Smooth muscle cell (in vitro differentiated cells): ENCODE data around the gene USH2A. TPM values are rescaled to one million over a fixed set of nuclear protein-coding genes. Genes with fewer than 3 reads are reported as not detected.

ENCODE experiments used
- DNase-seq: peaks from one replicate; lab custom pipeline; 2025; ENCODE audit not compliant: unreplicated experiment; lab: John Stamatoyannopoulos, UW
- H2AFZ ChIP-seq: fragments of 200-600 bp; sonication (generic); 2 replicates; pipeline ENCODE4 v1.6.0; 2016; ENCODE audit warnings: antibody characterized with exemption, low read depth, mild to moderate bottlenecking
- H3F3A ChIP-seq: fragments of 200-600 bp; sonication (generic); 2 replicates; pipeline ENCODE4 v1.6.0; 2017; ENCODE audit warnings: antibody characterized with exemption, low read depth
- H3K27ac ChIP-seq: fragments of 200-600 bp; sonication (generic); 2 replicates; pipeline ENCODE4 v1.5.1; 2016; ENCODE audit warnings: low read depth, mild to moderate bottlenecking
- H3K27me3 ChIP-seq: fragments of 200-600 bp; sonication (generic); 2 replicates; pipeline ENCODE4 v1.6.1; 2016; ENCODE audit warnings: low read depth, mild to moderate bottlenecking
- H3K36me3 ChIP-seq: fragments of 200-600 bp; sonication (generic); 2 replicates; pipeline ENCODE4 v1.5.1; 2016; ENCODE audit warnings: low read depth
- H3K4me1 ChIP-seq: fragments of 200-600 bp; sonication (generic); 2 replicates; pipeline ENCODE4 v1.5.1; 2016; ENCODE audit warnings: low read depth
- H3K4me2 ChIP-seq: fragments of 200-600 bp; sonication (generic); 2 replicates; pipeline ENCODE4 v1.6.0; 2016; ENCODE audit warnings: mild to moderate bottlenecking
- H3K4me3 ChIP-seq: fragments of 200-600 bp; sonication (generic); 2 replicates; pipeline ENCODE4 v1.5.1; 2016; ENCODE audit warnings: mild to moderate bottlenecking
- H3K79me2 ChIP-seq: fragments of 200-600 bp; sonication (generic); 2 replicates; pipeline ENCODE4 v1.6.0; 2016; ENCODE audit warnings: low read depth, mild to moderate bottlenecking
- H3K9ac ChIP-seq: fragments of 200-600 bp; sonication (generic); 2 replicates; pipeline ENCODE4 v1.6.0; 2016; ENCODE audit warnings: low read depth
- H3K9me3 ChIP-seq: fragments of 200-600 bp; sonication (generic); replicated peaks from 2 replicates; pipeline ENCODE4 v1.5.1; 2016; ENCODE audit warnings: low read depth
- H4K20me1 ChIP-seq: fragments of 200-600 bp; sonication (generic); 2 replicates; pipeline ENCODE4 v1.6.0; 2016; ENCODE audit warnings: low read depth
- WGBS: methylation state at CpG from one replicate; pipeline ENCODE4 v1.1.7; 2016; ENCODE audit warnings: low lambda C conversion rate; 5-methylcytosine and 5-hydroxymethylcytosine counted together
- polyA plus RNA-seq: library from polyadenylated mRNA; unstranded; fragments of >200 nt; fragmentation: Nextera tagmentation; extraction: Ambion mirVana; gene quantifications from 2 replicates; pipeline ENCODE4 v1.2.1, GENCODE V29; 2016
- total RNA-seq: library from RNA; depleted of rRNA; stranded (reverse); fragments of >200 nt; gene quantifications from 2 replicates; pipeline ENCODE4 v1.2.3, GENCODE V29; 2014
- TF ChIP-seq, protein P1 (sequence below): fragments of 200-600 bp; sonication (generic); IDR thresholded peaks from 2 replicates; pipeline ENCODE4 v1.5.1; 2017; ENCODE audit warnings: borderline replicate concordance, mild to moderate bottlenecking, antibody characterized with exemption; ENCODE audit not compliant: insufficient read depth, poor library complexity, severe bottlenecking

USH2A gene
- total and polyA plus RNA-seq, 2 experiments from 2014 or later, result under 0.01 TPM; not detected in 1

- no peak overlapping the region for H3K4me3 ChIP-seq
- H2AFZ ChIP-seq, result no peak overlapping the region
- H3K27me3 ChIP-seq, result no peaks in the 10 kb centered on the region
- H3K4me2 ChIP-seq, result no peak overlapping the region
- H3K4me1 ChIP-seq, result no peaks in the 10 kb centered on the region
- H3K9ac ChIP-seq, result no peak overlapping the region
- no peak for DNase-seq
- H3K36me3 ChIP-seq, result no peaks in the 10 kb centered on the region
- WGBS, result 77% methylated on average over 1 of the region's 1 CpG
- no peaks in the 10 kb centered on the region for H4K20me1 ChIP-seq
- no peaks in the 10 kb centered on the region for H3K79me2 ChIP-seq
- TF ChIP-seq, protein P1, sequence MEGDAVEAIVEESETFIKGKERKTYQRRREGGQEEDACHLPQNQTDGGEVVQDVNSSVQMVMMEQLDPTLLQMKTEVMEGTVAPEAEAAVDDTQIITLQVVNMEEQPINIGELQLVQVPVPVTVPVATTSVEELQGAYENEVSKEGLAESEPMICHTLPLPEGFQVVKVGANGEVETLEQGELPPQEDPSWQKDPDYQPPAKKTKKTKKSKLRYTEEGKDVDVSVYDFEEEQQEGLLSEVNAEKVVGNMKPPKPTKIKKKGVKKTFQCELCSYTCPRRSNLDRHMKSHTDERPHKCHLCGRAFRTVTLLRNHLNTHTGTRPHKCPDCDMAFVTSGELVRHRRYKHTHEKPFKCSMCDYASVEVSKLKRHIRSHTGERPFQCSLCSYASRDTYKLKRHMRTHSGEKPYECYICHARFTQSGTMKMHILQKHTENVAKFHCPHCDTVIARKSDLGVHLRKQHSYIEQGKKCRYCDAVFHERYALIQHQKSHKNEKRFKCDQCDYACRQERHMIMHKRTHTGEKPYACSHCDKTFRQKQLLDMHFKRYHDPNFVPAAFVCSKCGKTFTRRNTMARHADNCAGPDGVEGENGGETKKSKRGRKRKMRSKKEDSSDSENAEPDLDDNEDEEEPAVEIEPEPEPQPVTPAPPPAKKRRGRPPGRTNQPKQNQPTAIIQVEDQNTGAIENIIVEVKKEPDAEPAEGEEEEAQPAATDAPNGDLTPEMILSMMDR, result no peak
- H3K9me3 ChIP-seq, result no peaks in the 10 kb centered on the region
- H3F3A ChIP-seq, result no peaks in the 10 kb centered on the region
- H3K27ac ChIP-seq, result no peak overlapping the region
Observed at GRCh38 chr1:215631040-215631439, 792.2 kb downstream of the USH2A start.

DNA sequence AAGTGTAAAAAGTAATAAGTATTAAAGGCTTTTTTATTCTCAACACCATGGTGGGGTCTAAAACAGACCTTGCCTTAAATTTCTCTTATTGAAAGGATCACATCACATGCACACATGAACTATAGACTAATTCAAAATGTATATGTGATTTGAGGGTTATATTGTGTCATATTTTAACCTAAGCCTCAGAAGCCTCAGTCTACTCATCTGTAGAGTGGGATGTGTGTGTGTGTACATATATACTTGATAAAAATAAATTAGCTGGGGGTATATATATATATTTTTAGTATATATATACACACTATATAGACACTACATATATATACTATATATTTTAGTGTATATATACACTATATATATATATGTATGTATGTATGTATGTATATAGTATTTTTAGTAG lies 797.3 kb downstream of the USH2A start:
- no peak overlapping the region for H3K4me3 ChIP-seq
- no peaks in the 10 kb centered on the region for H3K27me3 ChIP-seq
- no peaks in the 10 kb centered on the region for H3F3A ChIP-seq
- no peaks in the 10 kb centered on the region for H3K9me3 ChIP-seq
- TF ChIP-seq, protein P1, result no peak
- no peaks in the 10 kb centered on the region for H3K79me2 ChIP-seq
- H2AFZ ChIP-seq, result no peak overlapping the region
- H4K20me1 ChIP-seq, result no peaks in the 10 kb centered on the region
- no peak for DNase-seq
- H3K9ac ChIP-seq, result no peak overlapping the region
- no peak overlapping the region for H3K4me2 ChIP-seq
- H3K27ac ChIP-seq, result no peak overlapping the region
- H3K4me1 ChIP-seq, result no peaks in the 10 kb centered on the region
- H3K36me3 ChIP-seq, result no peaks in the 10 kb centered on the region

DNA sequence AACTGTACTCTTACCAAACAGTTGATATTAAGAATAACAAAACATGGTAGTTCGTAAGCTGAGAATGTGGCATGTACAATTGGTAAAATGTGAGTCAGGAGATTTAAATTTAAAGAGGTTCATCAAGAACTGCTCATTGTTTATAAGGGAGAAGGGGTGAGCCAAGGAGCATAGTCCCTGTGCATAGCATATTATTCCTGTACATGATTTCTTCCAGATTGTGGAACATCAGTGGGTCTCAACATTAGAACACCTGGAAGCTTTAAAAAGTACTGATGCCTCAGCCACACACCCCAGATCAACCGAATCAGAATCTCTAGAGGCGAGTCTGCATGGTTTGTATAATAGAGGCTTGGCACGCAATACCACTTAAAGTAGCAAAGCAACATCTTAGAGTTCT lies 800.1 kb downstream of the USH2A start:
- Histone ChIP-seq H3K4me3 (no peak overlapping the region), H3K9ac (no peak overlapping the region), H3F3A (no peaks in the 10 kb centered on the region), H3K27ac (no peak overlapping the region), H3K79me2 (no peaks in the 10 kb centered on the region), H3K36me3 (peaks cover 4% of the 10 kb centered on the region), H3K4me1 (no peaks in the 10 kb centered on the region), H3K27me3 (no peaks in the 10 kb centered on the region), H4K20me1 (no peaks in the 10 kb centered on the region), H2AFZ (no peak overlapping the region), H3K4me2 (no peak overlapping the region), H3K9me3 (no peaks in the 10 kb centered on the region)
- DNase-seq, result no peak
- WGBS, result 98% methylated on average over 4 of the region's 4 CpGs
- TF ChIP-seq, protein P1, result no peak

- no peak overlapping the region for H2AFZ ChIP-seq
- DNase-seq, result no peak
- H3F3A ChIP-seq, result no peaks in the 10 kb centered on the region
- H3K4me2 ChIP-seq, result no peak overlapping the region
- TF ChIP-seq, protein P1, result no peak
- H3K4me3 ChIP-seq, result no peak overlapping the region
- whole genome bisulfite sequencing, result 97% methylated on average over 1 of the region's 1 CpG
- peaks cover 7% of the 10 kb centered on the region for H3K79me2 ChIP-seq
- no peaks in the 10 kb centered on the region for H3K9me3 ChIP-seq
- peaks cover 11% of the 10 kb centered on the region for H3K36me3 ChIP-seq
- H3K27me3 ChIP-seq, result no peaks in the 10 kb centered on the region
- H4K20me1 ChIP-seq, result peaks cover 7% of the 10 kb centered on the region
- H3K4me1 ChIP-seq, result no peaks in the 10 kb centered on the region
- H3K9ac ChIP-seq, result no peak overlapping the region
- H3K27ac ChIP-seq, result no peak overlapping the region
Observed at GRCh38 chr1:215617979-215618378, 805.3 kb downstream of the USH2A start.
